ENCODE measurements around the gene NLGN3. TPM values are rescaled to one million over a fixed set of nuclear protein-coding genes. Genes with fewer than 3 reads are reported as not detected.

Gene NLGN3
- total and polyA plus RNA-seq, 7 experiments from 2014 or later: 0.09 to 4.6 (median 2.9) TPM

- H3K4me1 ChIP-seq (ENCODE audit: control insufficient read depth in 2 of 2, insufficient read depth in 2 of 2, low read length in 2 of 2): no peaks in the 10 kb centered on the region
- CTCF ChIA-PET: interaction anchor here (1.1 kb wide), 1 partner anchor 13 kb away, joined by 3 read pairs; no protein-coding TSS in a partner anchor
- Mint-ChIP-seq H3K36me3 (peaks cover 0 to 6% (median 0%) of the 10 kb centered on the region in 5 donors), H3K9me3 (peaks cover 0 to 4% (median 0%) of the 10 kb centered on the region in 11 donors), H3K4me3 (no peak overlapping the region), H3K27ac (peak overlapping the region in 1 of 9 donors; percentile 7), H3K4me1 (peaks cover 3 to 10% (median 7%) of the 10 kb centered on the region in 7 donors), H3K27me3 (no peaks in the 10 kb centered on the region)
- H3K9me3 ChIP-seq (ENCODE audit: control insufficient read depth in 2 of 3, low read length in 3 of 3): no peaks in the 10 kb centered on the region
- POLR2A ChIA-PET: no interaction called here
- H3K27me3 ChIP-seq (ENCODE audit: control insufficient read depth in 2 of 2, insufficient read depth in 2 of 2, low read length in 2 of 2): no peaks in the 10 kb centered on the region
- H3K4me3 ChIP-seq (ENCODE audit: low read length): no peak overlapping the region
- no peak for ATAC-seq
- DNase-seq: no peak
- no peak overlapping the region for H3K27ac ChIP-seq (ENCODE audit: low read depth, low read length)
- no peaks in the 10 kb centered on the region for H3K36me3 ChIP-seq (ENCODE audit: control insufficient read depth in 2 of 3, insufficient read depth in 3 of 3, low read length in 3 of 3)
- intact Hi-C loops (cut with micrococcal nuclease): no loop called here
These were observed 22.6 kb downstream of the NLGN3 start for GRCh38 chrX:71167031-71167781.

GRCh38 chrX:71168134-71168533, 23.5 kb downstream of the NLGN3 start:
- H3K36me3 Mint-ChIP-seq: peaks cover 0 to 8% (median 0%) of the 10 kb centered on the region in 5 donors
- H3K4me3 Mint-ChIP-seq: no peak overlapping the region
- Histone ChIP-seq H3K9me3 (ENCODE audit: control insufficient read depth in 2 of 3, low read length in 3 of 3) (no peaks in the 10 kb centered on the region), H3K4me1 (ENCODE audit: control insufficient read depth in 2 of 2, insufficient read depth in 2 of 2, low read length in 2 of 2) (no peaks in the 10 kb centered on the region), H3K27ac (ENCODE audit: low read depth, low read length) (no peak overlapping the region), H3K36me3 (ENCODE audit: control insufficient read depth in 2 of 3, insufficient read depth in 3 of 3, low read length in 3 of 3) (no peaks in the 10 kb centered on the region), H3K27me3 (ENCODE audit: control insufficient read depth in 2 of 2, insufficient read depth in 2 of 2, low read length in 2 of 2) (no peaks in the 10 kb centered on the region), H3K4me3 (ENCODE audit: low read length) (no peak overlapping the region)
- ATAC-seq: no peak
- peaks cover 0 to 4% (median 0%) of the 10 kb centered on the region in 11 donors for H3K9me3 Mint-ChIP-seq
- no peaks in the 10 kb centered on the region for H3K27me3 Mint-ChIP-seq
- intact Hi-C loops (cut with micrococcal nuclease): no loop called here
- no peak for DNase-seq
- ChIA-PET POLR2A (no interaction called here), CTCF (no interaction called here)
- peaks cover 3 to 10% (median 7%) of the 10 kb centered on the region in 7 donors for H3K4me1 Mint-ChIP-seq
- no peak overlapping the region for H3K27ac Mint-ChIP-seq

GRCh38 chrX:71169586-71169985, 24.9 kb downstream of the NLGN3 start:
- Histone ChIP-seq H3K4me3 (ENCODE audit: low read length) (no peak overlapping the region), H3K4me1 (ENCODE audit: control insufficient read depth in 2 of 2, insufficient read depth in 2 of 2, low read length in 2 of 2) (no peaks in the 10 kb centered on the region), H3K36me3 (ENCODE audit: control insufficient read depth in 2 of 3, insufficient read depth in 3 of 3, low read length in 3 of 3) (no peaks in the 10 kb centered on the region), H3K9me3 (ENCODE audit: control insufficient read depth in 2 of 3, low read length in 3 of 3) (no peaks in the 10 kb centered on the region), H3K27me3 (ENCODE audit: control insufficient read depth in 2 of 2, insufficient read depth in 2 of 2, low read length in 2 of 2) (no peaks in the 10 kb centered on the region), H3K27ac (ENCODE audit: low read depth, low read length) (no peak overlapping the region)
- no peak for ATAC-seq
- no peak overlapping the region for H3K4me3 Mint-ChIP-seq
- H3K27ac Mint-ChIP-seq: peak overlapping the region in 1 of 9 donors; percentile 78
- peaks cover 0 to 13% (median 0%) of the 10 kb centered on the region in 5 donors for H3K36me3 Mint-ChIP-seq
- no peaks in the 10 kb centered on the region for H3K9me3 Mint-ChIP-seq
- CTCF ChIA-PET: interaction anchor here (0.8 kb wide), 1 partner anchor 9 kb away, joined by 3 read pairs; no protein-coding TSS in a partner anchor
- DNase-seq: no peak
- H3K4me1 Mint-ChIP-seq: peaks cover 5 to 10% (median 7%) of the 10 kb centered on the region in 7 donors
- POLR2A ChIA-PET: interaction anchor here (1.1 kb wide), 1 partner anchor 68 kb away, joined by 3 read pairs; no protein-coding TSS in a partner anchor
- intact Hi-C loops (cut with micrococcal nuclease): no loop called here
- no peaks in the 10 kb centered on the region for H3K27me3 Mint-ChIP-seq

GRCh38 chrX:71170660-71171059, 26.0 kb downstream of the NLGN3 start:
- POLR2A ChIA-PET: interaction anchor here (1.1 to 1.3 kb wide), 2 partner anchors 11 to 69 kb away, joined by 3 read pairs; no protein-coding TSS in a partner anchor
- Histone ChIP-seq H3K36me3 (ENCODE audit: control insufficient read depth in 2 of 3, insufficient read depth in 3 of 3, low read length in 3 of 3) (peaks cover 0 to 3% (median 0%) of the 10 kb centered on the region in 3 experiments), H3K27ac (ENCODE audit: low read depth, low read length) (no peak overlapping the region), H3K4me1 (ENCODE audit: control insufficient read depth in 2 of 2, insufficient read depth in 2 of 2, low read length in 2 of 2) (no peaks in the 10 kb centered on the region), H3K9me3 (ENCODE audit: control insufficient read depth in 2 of 3, low read length in 3 of 3) (no peaks in the 10 kb centered on the region), H3K4me3 (ENCODE audit: low read length) (no peak overlapping the region), H3K27me3 (ENCODE audit: control insufficient read depth in 2 of 2, insufficient read depth in 2 of 2, low read length in 2 of 2) (no peaks in the 10 kb centered on the region)
- H3K36me3 Mint-ChIP-seq: peaks cover 0 to 13% (median 0%) of the 10 kb centered on the region in 5 donors
- peaks cover 5 to 10% (median 7%) of the 10 kb centered on the region in 7 donors for H3K4me1 Mint-ChIP-seq
- H3K27ac Mint-ChIP-seq: peak overlapping the region in 1 of 9 donors; percentile 10
- H3K9me3 Mint-ChIP-seq: no peaks in the 10 kb centered on the region
- no peak overlapping the region for H3K4me3 Mint-ChIP-seq
- intact Hi-C loops (cut with micrococcal nuclease): no loop called here
- ATAC-seq (no peak), DNase-seq (no peak)
- CTCF ChIA-PET: no interaction called here
- no peaks in the 10 kb centered on the region for H3K27me3 Mint-ChIP-seq

- ChIA-PET CTCF (no interaction called here), POLR2A (interaction anchor here (1.3 kb wide), 1 partner anchor 10 kb away, joined by 3 read pairs; no protein-coding TSS in a partner anchor)
- Mint-ChIP-seq H3K27me3 (no peaks in the 10 kb centered on the region), H3K4me3 (peak overlapping the region in 2 of 10 donors; percentile 7 to 47), H3K4me1 (peaks cover 5 to 10% (median 7%) of the 10 kb centered on the region in 7 donors), H3K36me3 (peaks cover 0 to 13% (median 0%) of the 10 kb centered on the region in 5 donors), H3K27ac (peak overlapping the region in 4 of 9 donors; percentile 16 to 90 (median 52)), H3K9me3 (no peaks in the 10 kb centered on the region)
- intact Hi-C loops (cut with micrococcal nuclease): no loop called here
- Histone ChIP-seq H3K36me3 (ENCODE audit: control insufficient read depth in 2 of 3, insufficient read depth in 3 of 3, low read length in 3 of 3) (peaks cover 0 to 3% (median 0%) of the 10 kb centered on the region in 3 experiments), H3K27ac (ENCODE audit: low read depth, low read length) (no peak overlapping the region), H3K9me3 (ENCODE audit: control insufficient read depth in 2 of 3, low read length in 3 of 3) (no peaks in the 10 kb centered on the region), H3K4me1 (ENCODE audit: control insufficient read depth in 2 of 2, insufficient read depth in 2 of 2, low read length in 2 of 2) (no peaks in the 10 kb centered on the region), H3K4me3 (ENCODE audit: low read length) (no peak overlapping the region), H3K27me3 (ENCODE audit: control insufficient read depth in 2 of 2, insufficient read depth in 2 of 2, low read length in 2 of 2) (no peaks in the 10 kb centered on the region)
- ATAC-seq (no peak), DNase-seq (no peak)
These were observed 26.6 kb downstream of the NLGN3 start for GRCh38 chrX:71171110-71171801.

- Mint-ChIP-seq H3K4me1 (peaks cover 5 to 13% (median 7%) of the 10 kb centered on the region in 7 donors), H3K27me3 (no peaks in the 10 kb centered on the region), H3K36me3 (peaks cover 0 to 16% (median 7%) of the 10 kb centered on the region in 5 donors), H3K9me3 (no peaks in the 10 kb centered on the region), H3K4me3 (no peak overlapping the region), H3K27ac (peak overlapping the region in 1 of 9 donors; percentile 62)
- no peaks in the 10 kb centered on the region for H3K9me3 ChIP-seq (ENCODE audit: control insufficient read depth in 2 of 3, low read length in 3 of 3)
- no peaks in the 10 kb centered on the region for H3K27me3 ChIP-seq (ENCODE audit: control insufficient read depth in 2 of 2, insufficient read depth in 2 of 2, low read length in 2 of 2)
- ATAC-seq (no peak), DNase-seq (no peak)
- no peaks in the 10 kb centered on the region for H3K4me1 ChIP-seq (ENCODE audit: control insufficient read depth in 2 of 2, insufficient read depth in 2 of 2, low read length in 2 of 2)
- peaks cover 0 to 3% (median 0%) of the 10 kb centered on the region in 3 experiments for H3K36me3 ChIP-seq (ENCODE audit: control insufficient read depth in 2 of 3, insufficient read depth in 3 of 3, low read length in 3 of 3)
- no peak overlapping the region for H3K27ac ChIP-seq (ENCODE audit: low read depth, low read length)
- ChIA-PET CTCF (interaction anchor here (1.2 kb wide), 1 partner anchor 203 kb away, joined by 3 read pairs; no protein-coding TSS in a partner anchor), POLR2A (interaction anchor here (1.5 kb wide), 1 partner anchor 72 kb away, joined by 4 read pairs; no protein-coding TSS in a partner anchor)
- intact Hi-C loops (cut with micrococcal nuclease): no loop called here
- H3K4me3 ChIP-seq (ENCODE audit: low read length): no peak overlapping the region
These were observed 28.8 kb downstream of the NLGN3 start for GRCh38 chrX:71173440-71173839.
